ENCODE data around the gene PRPH2. TPM values are rescaled to one million over a fixed set of nuclear protein-coding genes. Genes with fewer than 3 reads are reported as not detected.

Gene PRPH2
- total and polyA plus RNA-seq, 2 of the 13 experiments (the other 11 are each of a cell fraction or from before 2014, with no cell fraction given), result 0.03 to 0.04 TPM

DNA sequence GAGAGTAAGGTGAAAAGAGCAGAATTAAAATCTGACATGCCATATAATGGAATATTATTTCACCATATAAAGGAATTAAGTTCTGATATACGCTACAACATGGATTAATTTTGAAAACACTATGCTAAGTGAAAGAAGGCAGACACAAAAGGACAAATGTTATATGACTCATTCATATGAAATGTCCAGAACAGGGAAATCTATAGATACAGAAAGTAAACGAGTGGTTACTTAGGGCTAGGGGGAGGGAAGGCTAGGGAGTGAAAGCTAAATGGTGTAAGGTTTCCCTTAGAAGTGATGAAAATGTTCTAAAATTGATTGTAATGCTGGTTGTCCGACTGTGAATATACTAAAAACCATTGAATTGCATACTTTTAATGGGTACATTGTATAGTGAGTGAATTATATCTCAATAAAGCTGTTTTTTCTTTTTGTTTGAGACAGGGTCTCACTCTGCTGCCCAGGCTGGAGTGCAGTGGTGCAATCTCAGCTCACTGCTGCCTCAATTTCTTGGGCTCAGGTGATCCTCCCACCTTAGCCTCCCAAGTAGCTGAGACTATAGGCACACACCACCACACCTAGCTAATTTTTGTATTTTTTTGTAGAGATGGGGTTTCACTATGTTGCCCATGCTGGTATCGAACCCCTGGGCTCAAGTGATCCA lies 8.2 kb downstream of the PRPH2 start (continued):
- TF ChIP-seq, protein P1, sequence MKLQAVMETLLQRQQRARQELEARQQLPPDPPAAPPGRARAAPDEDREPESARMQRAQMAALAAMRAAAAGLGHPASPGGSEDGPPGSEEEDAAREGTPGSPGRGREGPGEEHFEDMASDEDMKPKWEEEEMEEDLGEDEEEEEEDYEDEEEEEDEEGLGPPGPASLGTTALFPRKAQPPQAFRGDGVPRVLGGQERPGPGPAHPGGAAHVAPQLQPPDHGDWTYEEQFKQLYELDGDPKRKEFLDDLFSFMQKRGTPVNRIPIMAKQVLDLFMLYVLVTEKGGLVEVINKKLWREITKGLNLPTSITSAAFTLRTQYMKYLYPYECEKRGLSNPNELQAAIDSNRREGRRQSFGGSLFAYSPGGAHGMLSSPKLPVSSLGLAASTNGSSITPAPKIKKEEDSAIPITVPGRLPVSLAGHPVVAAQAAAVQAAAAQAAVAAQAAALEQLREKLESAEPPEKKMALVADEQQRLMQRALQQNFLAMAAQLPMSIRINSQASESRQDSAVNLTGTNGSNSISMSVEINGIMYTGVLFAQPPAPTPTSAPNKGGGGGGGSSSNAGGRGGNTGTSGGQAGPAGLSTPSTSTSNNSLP (IDR thresholded peaks at IDR 0.05; ENCODE audit: low read depth, low read length), result peak; percentile 32; the same call in 1 of the 2 replicates
- no peak for TF ChIP-seq AGO1 (IDR thresholded peaks at IDR 0.05; ENCODE audit: low read depth, low read length, poor library complexity, severe bottlenecking)
- no peak for TF ChIP-seq ZNF607 (CRISPR knock-in tag; IDR thresholded peaks at IDR 0.05; ENCODE audit: borderline replicate concordance)
- TF ChIP-seq NKX3-1 (CRISPR knock-in tag; IDR thresholded peaks at IDR 0.05), result no peak

DNA sequence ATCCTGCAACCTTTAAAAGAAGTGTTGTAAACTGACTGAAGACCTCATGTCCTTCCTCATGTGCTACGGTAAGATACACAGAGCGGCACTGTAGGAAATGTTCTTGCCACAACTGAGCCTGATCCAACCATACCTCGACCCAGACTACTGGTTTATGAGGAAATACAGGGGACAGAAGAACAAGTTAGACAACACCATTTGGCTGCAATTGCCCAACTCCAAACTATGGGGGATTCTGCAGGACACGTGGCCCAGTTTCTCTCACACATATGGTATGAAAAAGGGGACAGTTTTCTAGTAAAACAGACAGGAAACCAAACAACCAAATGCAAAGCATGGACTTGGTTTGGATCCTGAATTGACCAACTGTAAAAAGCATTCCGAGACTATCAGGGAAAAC lies 10.5 kb downstream of the PRPH2 start:
- Histone ChIP-seq H3K36me3 (replicated peaks in 1 of 2; ENCODE audit: control insufficient read depth in 1 of 2, insufficient read depth in 2 of 2, low read length in 2 of 2) (no peaks in the 10 kb centered on the region), H3K9me3 (ENCODE audit: low read length) (peaks cover 9% of the 10 kb centered on the region), H3K4me2 (ENCODE audit: low read depth, low read length) (no peak overlapping the region), H2AFZ (ENCODE audit: low read length) (no peak overlapping the region), H3K4me1 (ENCODE audit: insufficient read depth, low read length) (no peaks in the 10 kb centered on the region), H3K27me3 (ENCODE audit: control insufficient read depth in 1 of 2, insufficient read depth in 2 of 2, low read length in 2 of 2) (peaks cover 0 to 16% of the 10 kb centered on the region in 2 experiments; a peak in 2 of 5 replicates), H3K4me3 (replicated peaks in 1 of 3; ENCODE audit: insufficient read depth in 1 of 3, low read depth in 2 of 3, low read length in 3 of 3) (no peak overlapping the region), H4K20me1 (ENCODE audit: insufficient read depth, low read length) (no peaks in the 10 kb centered on the region), H3K9ac (ENCODE audit: insufficient read depth, low read depth, low read length) (no peak overlapping the region), H3K27ac (ENCODE audit: extremely low read length, insufficient read depth, low read length) (no peak overlapping the region), H3K79me2 (ENCODE audit: insufficient read depth, low read length) (no peaks in the 10 kb centered on the region)
- FAIRE-seq, result no peak
- no peak for ATAC-seq
- peak; percentile 99 for TF ChIP-seq ZNF484 (CRISPR knock-in tag; IDR thresholded peaks at IDR 0.05; ENCODE audit: borderline replicate concordance, low read depth)
- TF ChIP-seq, protein P2, sequence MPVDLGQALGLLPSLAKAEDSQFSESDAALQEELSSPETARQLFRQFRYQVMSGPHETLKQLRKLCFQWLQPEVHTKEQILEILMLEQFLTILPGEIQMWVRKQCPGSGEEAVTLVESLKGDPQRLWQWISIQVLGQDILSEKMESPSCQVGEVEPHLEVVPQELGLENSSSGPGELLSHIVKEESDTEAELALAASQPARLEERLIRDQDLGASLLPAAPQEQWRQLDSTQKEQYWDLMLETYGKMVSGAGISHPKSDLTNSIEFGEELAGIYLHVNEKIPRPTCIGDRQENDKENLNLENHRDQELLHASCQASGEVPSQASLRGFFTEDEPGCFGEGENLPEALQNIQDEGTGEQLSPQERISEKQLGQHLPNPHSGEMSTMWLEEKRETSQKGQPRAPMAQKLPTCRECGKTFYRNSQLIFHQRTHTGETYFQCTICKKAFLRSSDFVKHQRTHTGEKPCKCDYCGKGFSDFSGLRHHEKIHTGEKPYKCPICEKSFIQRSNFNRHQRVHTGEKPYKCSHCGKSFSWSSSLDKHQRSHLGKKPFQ (CRISPR knock-in tag; IDR thresholded peaks at IDR 0.05; ENCODE audit: insufficient replicate concordance), result no peak
- 31% methylated on average over 5 of the region's 5 CpGs for WGBS (ENCODE audit: low lambda C conversion rate)
- BruUV-seq (replicated peaks), result no TSS peak
- intact Hi-C loops (cut with micrococcal nuclease; ENCODE audit: unreplicated experiment), result no loop called here
- in situ Hi-C loops (cut with HindIII; ENCODE audit: extremely low pct_ligation_motif_present, low pct_unique_long_range_greater_than_20kb), result no loop called here
- DNase-seq (ENCODE audit: low spot score), result no peak
- ChIA-PET CTCF (ENCODE audit: low intra/inter-chr PET ratio, low total read pairs) (no interaction called here), POLR2A (no interaction called here)
